Panc1 (cell line): ENCODE data around the gene VIT.

ENCODE experiments used
- CTCF ChIP-seq: fragments of 450-650 bp; IDR thresholded peaks from 2 replicates; pipeline ENCODE4 v1.5.1; 2017; ENCODE audit warnings: mild to moderate bottlenecking
- POLR2AphosphoS5 ChIP-seq: IDR thresholded peaks from 2 replicates; pipeline ENCODE4 v1.6.1; 2012; ENCODE audit warnings: mild to moderate bottlenecking, low read depth, low read length, moderate library complexity
- SIN3A ChIP-seq: IDR thresholded peaks from 2 replicates; pipeline ENCODE4 v1.6.1; 2012; ENCODE audit warnings: low read depth, mild to moderate bottlenecking, low read length, moderate library complexity, borderline replicate concordance; ENCODE audit not compliant: insufficient read depth

GRCh38 chr2:36798724-36799123, 102.2 kb downstream of the VIT start:
- TF ChIP-seq POLR2AphosphoS5 (no peak), CTCF (no peak), SIN3A (no peak)
